Lower leg skin (tissue), 3 donors: Measurements from ENCODE around the gene LAPTM4A.

ENCODE experiments used
- POLR2A ChIP-seq, 2 donors: fragments of 450-650 bp; IDR thresholded peaks; one replicate each; pipeline ENCODE4 v1.6.1; 2016 to 2017; ENCODE audit warnings: antibody characterized with exemption in 2 of 2, mild to moderate bottlenecking in 1 of 2, moderate library complexity in 1 of 2
- TF ChIP-seq, protein P1 (sequence below), 3 donors: fragments of 450-650 bp; IDR thresholded peaks; one replicate each; pipeline ENCODE4 v1.5.1; 2016; ENCODE audit warnings: antibody characterized with exemption in 3 of 3, mild to moderate bottlenecking in 3 of 3, moderate library complexity in 2 of 3

GRCh38 chr2:20057268-20057667 lies 5.8 kb upstream of the LAPTM4A start:
- TF ChIP-seq, protein P1, sequence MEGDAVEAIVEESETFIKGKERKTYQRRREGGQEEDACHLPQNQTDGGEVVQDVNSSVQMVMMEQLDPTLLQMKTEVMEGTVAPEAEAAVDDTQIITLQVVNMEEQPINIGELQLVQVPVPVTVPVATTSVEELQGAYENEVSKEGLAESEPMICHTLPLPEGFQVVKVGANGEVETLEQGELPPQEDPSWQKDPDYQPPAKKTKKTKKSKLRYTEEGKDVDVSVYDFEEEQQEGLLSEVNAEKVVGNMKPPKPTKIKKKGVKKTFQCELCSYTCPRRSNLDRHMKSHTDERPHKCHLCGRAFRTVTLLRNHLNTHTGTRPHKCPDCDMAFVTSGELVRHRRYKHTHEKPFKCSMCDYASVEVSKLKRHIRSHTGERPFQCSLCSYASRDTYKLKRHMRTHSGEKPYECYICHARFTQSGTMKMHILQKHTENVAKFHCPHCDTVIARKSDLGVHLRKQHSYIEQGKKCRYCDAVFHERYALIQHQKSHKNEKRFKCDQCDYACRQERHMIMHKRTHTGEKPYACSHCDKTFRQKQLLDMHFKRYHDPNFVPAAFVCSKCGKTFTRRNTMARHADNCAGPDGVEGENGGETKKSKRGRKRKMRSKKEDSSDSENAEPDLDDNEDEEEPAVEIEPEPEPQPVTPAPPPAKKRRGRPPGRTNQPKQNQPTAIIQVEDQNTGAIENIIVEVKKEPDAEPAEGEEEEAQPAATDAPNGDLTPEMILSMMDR (IDR thresholded peaks at IDR 0.05): no peak
- no peak for TF ChIP-seq POLR2A (IDR thresholded peaks at IDR 0.05)
